Measurements from ENCODE around the gene EHD3. TPM values are rescaled to one million over a fixed set of nuclear protein-coding genes. Genes with fewer than 3 reads are reported as not detected.

Gene EHD3
- total and polyA plus RNA-seq, 10 of the 15 experiments (the other 5 are each of a cell fraction or from before 2014, with no cell fraction given): 1.1 to 10.9 (median 8.2) TPM

GRCh38 chr2:31239593-31240177, 5.7 kb downstream of the EHD3 start (continued):
- TF ChIP-seq E4F1 (IDR thresholded peaks at IDR 0.05; ENCODE audit: borderline replicate concordance, partially characterized antibody): no peak

GRCh38 chr2:31240381-31241365, 6.7 kb downstream of the EHD3 start:
- intact Hi-C loops (cut with micrococcal nuclease; ENCODE audit: unreplicated experiment) (no loop called here), in situ Hi-C loops (cut with MboI) (no loop called here)
- CTCF ChIA-PET: interaction anchor here (0.9 to 1.3 kb wide), 3 partner anchors 13 to 69 kb away, joined by 3 to 6 read pairs (median 3); no protein-coding TSS in a partner anchor
- Histone ChIP-seq H3K4me3 (no peak overlapping the region), H4K20me1 (ENCODE audit: control insufficient read depth, insufficient read depth) (no peaks in the 10 kb centered on the region), H3K4me2 (ENCODE audit: control insufficient read depth, insufficient read depth) (no peak overlapping the region), H3K4me1 (ENCODE audit: control insufficient read depth, insufficient read depth, low read length) (peaks cover 8% of the 10 kb centered on the region), H3K36me3 (ENCODE audit: control insufficient read depth in 2 of 2, insufficient read depth in 2 of 2, low read length in 1 of 2) (no peaks in the 10 kb centered on the region), H3K9ac (ENCODE audit: control insufficient read depth, insufficient read depth, low read length) (no peak overlapping the region), H3K79me2 (ENCODE audit: control insufficient read depth, insufficient read depth, low read length) (no peaks in the 10 kb centered on the region), H3K9me3 (replicated peaks; ENCODE audit: control insufficient read depth, insufficient read depth, low read length) (no peaks in the 10 kb centered on the region), H3K27me3 (replicated peaks in 1 of 2; ENCODE audit: control insufficient read depth in 2 of 2, insufficient read depth in 2 of 2, low read length in 1 of 2) (no peaks in the 10 kb centered on the region), H3K27ac (ENCODE audit: control insufficient read depth, insufficient read depth) (no peak overlapping the region), H2AFZ (ENCODE audit: control insufficient read depth, low read depth, low read length) (no peak overlapping the region)
- TF ChIP-seq PML (IDR thresholded peaks at IDR 0.05; ENCODE audit: low read length) (no peak), ZNF687 (IDR thresholded peaks at IDR 0.05) (peak; percentile 25; the same call in 1 of the 2 replicates)
- SMC1A ChIA-PET (ENCODE audit: uncharacterized antibody, unreplicated experiment): interaction anchor here (1.1 to 2.3 kb wide), 3 partner anchors 15 to 24 kb away, joined by 3 to 10 read pairs (median 9); partner anchors contain the start of gene CAPN14
- FAIRE-seq: no peak
- RAD21 ChIA-PET (ENCODE audit: unreplicated experiment): interaction anchor here (1.1 to 2.4 kb wide), 3 partner anchors 12 to 17 kb away, joined by 4 to 10 read pairs (median 4); no protein-coding TSS in a partner anchor
- BruUV-seq (replicated peaks): no TSS peak
- DNase-seq (ENCODE audit: low read depth, low spot score): no peak
- POLR2A ChIA-PET: interaction anchor here (1.4 to 2.0 kb wide), 2 partner anchors 10 to 15 kb away, joined by 5 to 7 read pairs; no protein-coding TSS in a partner anchor
- 19% methylated on average over 11 of the region's 11 CpGs for WGBS (ENCODE audit: insufficient coverage, insufficient replicate concordance, low lambda C conversion rate, missing lambda C conversion rate)
- peak; percentile 37 for ATAC-seq
